Measurements from ENCODE around the gene BCAP29. TPM values are rescaled to one million over a fixed set of nuclear protein-coding genes. Genes with fewer than 3 reads are reported as not detected.

The BCAP29 gene
- total RNA-seq, 1 experiment from 2014 or later: 43.2 TPM

DNA sequence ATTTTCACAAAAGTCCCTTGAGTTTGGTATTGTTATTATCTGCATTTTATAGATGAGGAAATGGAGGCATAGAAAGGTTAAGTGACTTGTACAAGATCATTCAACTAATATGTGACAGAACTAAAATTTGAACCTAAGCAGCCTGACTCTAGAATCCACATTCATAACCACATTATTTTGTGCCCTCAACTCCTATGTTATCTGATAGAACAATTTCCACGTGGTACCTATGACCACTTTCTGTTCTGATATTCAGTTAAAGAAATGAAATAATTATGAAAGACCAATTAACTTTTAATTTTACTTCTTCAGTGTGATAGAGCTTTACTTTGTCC is 17.5 kb downstream of the BCAP29 start:
- Histone ChIP-seq H3K9me2 (ENCODE audit: insufficient read depth) (no peaks in the 10 kb centered on the region), H3K27me3 (ENCODE audit: insufficient read depth, low read length) (no peaks in the 10 kb centered on the region), H4K20me1 (ENCODE audit: insufficient read depth) (no peaks in the 10 kb centered on the region), H3K4me1 (ENCODE audit: control insufficient read depth in 1 of 2, insufficient read depth in 2 of 2, low read length in 2 of 2) (no peaks in the 10 kb centered on the region), H3K9me3 (ENCODE audit: control insufficient read depth in 1 of 2, insufficient read depth in 1 of 2, low read depth in 1 of 2, low read length in 2 of 2) (no peaks in the 10 kb centered on the region), H3K4me2 (ENCODE audit: low read length) (no peak overlapping the region), H3K4me3 (replicated peaks in 1 of 2; ENCODE audit: low read depth in 1 of 2, low read length in 2 of 2) (no peak overlapping the region), H3K36me3 (ENCODE audit: control insufficient read depth in 1 of 2, insufficient read depth in 2 of 2, low read length in 2 of 2) (peaks cover 0 to 14% of the 10 kb centered on the region in 2 experiments; a peak in 1 of 4 replicates), H3K79me2 (ENCODE audit: insufficient read depth, low read length) (no peaks in the 10 kb centered on the region), H2AFZ (ENCODE audit: low read depth, low read length, poor library complexity, severe bottlenecking) (no peak overlapping the region), H3K27ac (ENCODE audit: low read depth, low read length) (no peak overlapping the region), H3K9ac (ENCODE audit: low read length) (no peak overlapping the region)
- intact Hi-C loops (cut with micrococcal nuclease): loop anchor here (10.0 kb wide), 1 partner anchor 343 kb away; no protein-coding TSS in a partner anchor
- ChIA-PET POLR2A (no interaction called here), CTCF (no interaction called here), RAD21 (ENCODE audit: low non-redundant PET in 1 of 2, low total read pairs in 2 of 2, uncharacterized antibody in 2 of 2, unreplicated experiment in 2 of 2) (no interaction called here)
- DNase-seq (ENCODE audit: low read depth, low spot score) (no peak), ATAC-seq (no peak)
- TF ChIP-seq, protein P1, sequence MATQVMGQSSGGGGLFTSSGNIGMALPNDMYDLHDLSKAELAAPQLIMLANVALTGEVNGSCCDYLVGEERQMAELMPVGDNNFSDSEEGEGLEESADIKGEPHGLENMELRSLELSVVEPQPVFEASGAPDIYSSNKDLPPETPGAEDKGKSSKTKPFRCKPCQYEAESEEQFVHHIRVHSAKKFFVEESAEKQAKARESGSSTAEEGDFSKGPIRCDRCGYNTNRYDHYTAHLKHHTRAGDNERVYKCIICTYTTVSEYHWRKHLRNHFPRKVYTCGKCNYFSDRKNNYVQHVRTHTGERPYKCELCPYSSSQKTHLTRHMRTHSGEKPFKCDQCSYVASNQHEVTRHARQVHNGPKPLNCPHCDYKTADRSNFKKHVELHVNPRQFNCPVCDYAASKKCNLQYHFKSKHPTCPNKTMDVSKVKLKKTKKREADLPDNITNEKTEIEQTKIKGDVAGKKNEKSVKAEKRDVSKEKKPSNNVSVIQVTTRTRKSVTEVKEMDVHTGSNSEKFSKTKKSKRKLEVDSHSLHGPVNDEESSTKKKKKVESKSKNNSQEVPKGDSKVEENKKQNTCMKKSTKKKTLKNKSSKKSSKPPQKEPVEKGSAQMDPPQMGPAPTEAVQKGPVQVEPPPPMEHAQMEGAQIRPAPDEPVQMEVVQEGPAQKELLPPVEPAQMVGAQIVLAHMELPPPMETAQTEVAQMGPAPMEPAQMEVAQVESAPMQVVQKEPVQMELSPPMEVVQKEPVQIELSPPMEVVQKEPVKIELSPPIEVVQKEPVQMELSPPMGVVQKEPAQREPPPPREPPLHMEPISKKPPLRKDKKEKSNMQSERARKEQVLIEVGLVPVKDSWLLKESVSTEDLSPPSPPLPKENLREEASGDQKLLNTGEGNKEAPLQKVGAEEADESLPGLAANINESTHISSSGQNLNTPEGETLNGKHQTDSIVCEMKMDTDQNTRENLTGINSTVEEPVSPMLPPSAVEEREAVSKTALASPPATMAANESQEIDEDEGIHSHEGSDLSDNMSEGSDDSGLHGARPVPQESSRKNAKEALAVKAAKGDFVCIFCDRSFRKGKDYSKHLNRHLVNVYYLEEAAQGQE (IDR thresholded peaks at IDR 0.05; ENCODE audit: low read depth): no peak
- TF ChIP-seq, protein P2, sequence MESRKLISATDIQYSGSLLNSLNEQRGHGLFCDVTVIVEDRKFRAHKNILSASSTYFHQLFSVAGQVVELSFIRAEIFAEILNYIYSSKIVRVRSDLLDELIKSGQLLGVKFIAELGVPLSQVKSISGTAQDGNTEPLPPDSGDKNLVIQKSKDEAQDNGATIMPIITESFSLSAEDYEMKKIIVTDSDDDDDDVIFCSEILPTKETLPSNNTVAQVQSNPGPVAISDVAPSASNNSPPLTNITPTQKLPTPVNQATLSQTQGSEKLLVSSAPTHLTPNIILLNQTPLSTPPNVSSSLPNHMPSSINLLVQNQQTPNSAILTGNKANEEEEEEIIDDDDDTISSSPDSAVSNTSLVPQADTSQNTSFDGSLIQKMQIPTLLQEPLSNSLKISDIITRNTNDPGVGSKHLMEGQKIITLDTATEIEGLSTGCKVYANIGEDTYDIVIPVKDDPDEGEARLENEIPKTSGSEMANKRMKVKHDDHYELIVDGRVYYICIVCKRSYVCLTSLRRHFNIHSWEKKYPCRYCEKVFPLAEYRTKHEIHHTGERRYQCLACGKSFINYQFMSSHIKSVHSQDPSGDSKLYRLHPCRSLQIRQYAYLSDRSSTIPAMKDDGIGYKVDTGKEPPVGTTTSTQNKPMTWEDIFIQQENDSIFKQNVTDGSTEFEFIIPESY (IDR thresholded peaks at IDR 0.05; ENCODE audit: extremely low read depth, insufficient replicate concordance, low read length): no peak
- TF ChIP-seq FOSL1 (IDR thresholded peaks at IDR 0.05; ENCODE audit: low read depth) (no peak), SIN3A (IDR thresholded peaks at IDR 0.05; ENCODE audit: low read depth) (no peak), EGR1 (IDR thresholded peaks at IDR 0.05; ENCODE audit: low read depth) (no peak), POLR2A (IDR thresholded peaks at IDR 0.05; ENCODE audit: borderline replicate concordance, extremely low read depth, insufficient read depth, insufficient read length) (no peak), JUND (IDR thresholded peaks at IDR 0.05) (no peak)
- BruUV-seq (replicated peaks): no TSS peak
